IMR-90 (cell line): Measurements from ENCODE around the gene USP54. TPM values are rescaled to one million over a fixed set of nuclear protein-coding genes. Genes with fewer than 3 reads are reported as not detected.

Source experiments
- ATAC-seq: fragments of 200-7000 bp; cut with Tn5 transposase; 2 replicates; pipeline ENCODE4 v1.9.1; 2020; ENCODE audit warnings: low read depth, mild to moderate bottlenecking, moderate library complexity
- BruUV-seq: library from RNA; stranded (reverse); fragments of 400-500 nt; replicated peaks from 2 replicates; lab custom pipeline; 2021; lab: Mats Ljungman, UMichigan
- CTCF ChIA-PET: fragments of 300-600 bp; formaldehyde crosslinking; extraction: SDS; loops from one replicate; lab custom pipeline; 2021; ENCODE audit warnings: antibody characterized with exemption; lab: Yijun Ruan, JAX
- POLR2A ChIA-PET: fragments of 300-600 bp; sonication (Branson Sonifier 250); formaldehyde crosslinking; loops from one replicate; lab custom pipeline; 2022; ENCODE audit warnings: antibody characterized with exemption; ENCODE audit not compliant: unreplicated experiment; lab: Charles Lee
- DNase-seq: peaks from one replicate; pipeline ENCODE4 v3.0.0; 2013
- H2AFZ ChIP-seq: replicated peaks from 2 replicates; pipeline ENCODE3; 2013; ENCODE audit warnings: low read length, mild to moderate bottlenecking; ENCODE audit not compliant: poor library complexity
- H2AK5ac ChIP-seq: 2 replicates; pipeline ENCODE4 v1.6.1; 2013; ENCODE audit warnings: low read depth, low read length, inconsistent platforms
- H2AK9ac ChIP-seq: replicated peaks from 2 replicates; pipeline ENCODE3; 2013; ENCODE audit warnings: mild to moderate bottlenecking, low read depth, low read length, moderate library complexity; ENCODE audit not compliant: poor library complexity
- H2BK120ac ChIP-seq: 2 replicates; pipeline ENCODE4 v1.6.1; 2013; ENCODE audit warnings: low read depth, low read length, inconsistent platforms
- H2BK15ac ChIP-seq: 3 replicates; pipeline ENCODE4 v1.6.1; 2013; ENCODE audit warnings: low read depth, low read length, inconsistent platforms
- H2BK20ac ChIP-seq: 2 replicates; pipeline ENCODE4 v1.6.1; 2013; ENCODE audit warnings: low read depth, mild to moderate bottlenecking, inconsistent platforms, low read length, moderate library complexity
- H2BK5ac ChIP-seq: 2 replicates; pipeline ENCODE4 v1.6.1; 2013; ENCODE audit warnings: mild to moderate bottlenecking, low read depth, low read length, inconsistent platforms; ENCODE audit not compliant: poor library complexity, severe bottlenecking
- H3K14ac ChIP-seq: replicated peaks from 2 replicates; pipeline ENCODE4 v1.6.1; 2013; ENCODE audit warnings: low read depth, low read length, inconsistent platforms
- H3K18ac ChIP-seq: 2 replicates; pipeline ENCODE4 v1.6.1; 2013; ENCODE audit warnings: low read depth, low read length, control low read depth
- H3K23ac ChIP-seq: 2 replicates; pipeline ENCODE4 v1.6.1; 2013; ENCODE audit warnings: low read depth, low read length, inconsistent platforms
- H3K27ac ChIP-seq: 2 replicates; pipeline ENCODE4 v1.5.1; 2013; ENCODE audit warnings: mild to moderate bottlenecking, control low read depth, low read length; ENCODE audit not compliant: insufficient read depth
- H3K27me3 ChIP-seq: 2 replicates; pipeline ENCODE4 v1.6.1; 2013; ENCODE audit warnings: low read length; ENCODE audit not compliant: control insufficient read depth, insufficient read depth
- H3K36me3 ChIP-seq: 2 replicates; pipeline ENCODE4 v1.6.1; 2013; ENCODE audit warnings: low read length, mixed read lengths; ENCODE audit not compliant: control insufficient read depth, insufficient read depth
- H3K4ac ChIP-seq: 2 replicates; pipeline ENCODE4 v1.6.1; 2013; ENCODE audit warnings: low read depth, low read length, inconsistent platforms
- H3K4me1 ChIP-seq: 2 replicates; pipeline ENCODE4 v1.6.1; 2013; ENCODE audit warnings: low read length, mixed read lengths; ENCODE audit not compliant: control insufficient read depth, insufficient read depth
- H3K4me2 ChIP-seq: 2 replicates; pipeline ENCODE4 v1.6.1; 2013; ENCODE audit warnings: low read depth, mild to moderate bottlenecking, control low read depth, low read length, moderate library complexity
- H3K4me3 ChIP-seq: 2 replicates; pipeline ENCODE4 v1.5.1; 2013; ENCODE audit warnings: low read depth, mild to moderate bottlenecking, control low read depth, low read length, moderate library complexity; ENCODE audit not compliant: insufficient read depth
- H3K56ac ChIP-seq: 2 replicates; pipeline ENCODE4 v1.6.1; 2013; ENCODE audit warnings: low read length, inconsistent platforms; ENCODE audit not compliant: insufficient read depth; ENCODE audit errors: extremely low read depth
- H3K79me1 ChIP-seq, 2 experiments: 2 replicates each; pipeline ENCODE4 v1.6.1; 2013; ENCODE audit warnings: low read length in 2 of 2, inconsistent platforms in 1 of 2, low read depth in 1 of 2
- H3K9ac ChIP-seq: 2 replicates; pipeline ENCODE4 v1.6.1; 2013; ENCODE audit warnings: low read depth, low read length, control low read depth
- H3K9me1 ChIP-seq: 2 replicates; pipeline ENCODE4 v1.6.1; 2013; ENCODE audit warnings: low read length, inconsistent platforms; ENCODE audit not compliant: insufficient read depth
- H3K9me3 ChIP-seq: 2 replicates; pipeline ENCODE4 v1.6.1; 2013; ENCODE audit warnings: low read length; ENCODE audit not compliant: control insufficient read depth, insufficient read depth
- H4K20me1 ChIP-seq: 2 replicates; pipeline ENCODE4 v1.6.1; 2013; ENCODE audit warnings: low read length, inconsistent platforms; ENCODE audit not compliant: insufficient read depth
- H4K5ac ChIP-seq: 2 replicates; pipeline ENCODE4 v1.6.1; 2013; ENCODE audit warnings: mild to moderate bottlenecking, low read depth, low read length, control low read depth
- H4K8ac ChIP-seq, 2 experiments: 2 replicates each; pipeline ENCODE4 v1.6.1; 2013; ENCODE audit warnings: low read depth in 2 of 2, low read length in 2 of 2, control low read depth in 1 of 2, inconsistent platforms in 1 of 2
- H4K91ac ChIP-seq: 2 replicates; pipeline ENCODE4 v1.6.1; 2013; ENCODE audit warnings: low read depth, low read length, inconsistent platforms; ENCODE audit not compliant: insufficient read depth
- CEBPB ChIP-seq: IDR thresholded peaks from 2 replicates; pipeline ENCODE4 v1.6.1; 2012; ENCODE audit warnings: low read depth, low read length, improper control_type of control experiment
- CHD1 ChIP-seq: IDR thresholded peaks from 2 replicates; pipeline ENCODE4 v1.6.1; 2012; ENCODE audit warnings: low read depth, low read length, improper control_type of control experiment
- ELK1 ChIP-seq: fragments of 150-350 bp; IDR thresholded peaks from 2 replicates; pipeline ENCODE4 v1.6.1; 2016; ENCODE audit warnings: low read depth, mild to moderate bottlenecking, low read length, moderate library complexity, borderline replicate concordance
- FOS ChIP-seq: fragments of 150-350 bp; IDR thresholded peaks from 2 replicates; pipeline ENCODE4 v1.6.1; 2016; ENCODE audit warnings: low read depth, low read length
- MAZ ChIP-seq: IDR thresholded peaks from 2 replicates; pipeline ENCODE4 v1.6.1; 2012; ENCODE audit warnings: low read depth, mild to moderate bottlenecking, low read length, improper control_type of control experiment, moderate library complexity, borderline replicate concordance
- MXI1 ChIP-seq: IDR thresholded peaks from 2 replicates; pipeline ENCODE4 v1.6.1; 2012; ENCODE audit warnings: low read depth, mild to moderate bottlenecking, low read length, moderate library complexity, borderline replicate concordance
- NFE2L2 ChIP-seq: fragments of 150-350 bp; IDR thresholded peaks from 2 replicates; pipeline ENCODE4 v1.6.1; 2016; ENCODE audit warnings: low read depth, mild to moderate bottlenecking, low read length
- POLR2A ChIP-seq: IDR thresholded peaks from 2 replicates; pipeline ENCODE4 v1.6.1; 2012; ENCODE audit warnings: mild to moderate bottlenecking, low read depth, low read length
- RAD21 ChIP-seq: IDR thresholded peaks from 2 replicates; pipeline ENCODE4 v1.6.1; 2012; ENCODE audit warnings: low read length, improper control_type of control experiment
- RCOR1 ChIP-seq: IDR thresholded peaks from 2 replicates; pipeline ENCODE4 v1.6.1; 2012; ENCODE audit warnings: mild to moderate bottlenecking, low read length, improper control_type of control experiment; ENCODE audit not compliant: insufficient replicate concordance
- RFX5 ChIP-seq: IDR thresholded peaks from 2 replicates; pipeline ENCODE4 v1.8.0; 2012; ENCODE audit warnings: low read depth, mild to moderate bottlenecking, low read length, moderate library complexity
- SMC3 ChIP-seq: fragments of 150-350 bp; IDR thresholded peaks from 2 replicates; pipeline ENCODE4 v1.6.1; 2016; ENCODE audit warnings: low read depth, mild to moderate bottlenecking, antibody characterized with exemption, low read length, moderate library complexity
- USF2 ChIP-seq: fragments of 150-350 bp; IDR thresholded peaks from 2 replicates; pipeline ENCODE4 v1.6.1; 2017; ENCODE audit warnings: mild to moderate bottlenecking, antibody characterized with exemption, low read length, low read depth
- WGBS, 2 experiments: methylation state at CpG; one replicate each; pipeline versions ENCODE4 v1.1.5 to v1.1.7; 2013; ENCODE audit warnings: missing lambda C conversion rate in 2 of 2; ENCODE audit not compliant: insufficient read length in 1 of 2; ENCODE audit errors: extremely low coverage in 2 of 2; 5-methylcytosine and 5-hydroxymethylcytosine counted together
- dilution Hi-C: fragments of 300-500 bp; cut with HindIII; formaldehyde crosslinking; loops from one replicate; pipeline ENCODE4 v1.14.3; 2018; ENCODE audit warnings: low sequenced_read_pairs; ENCODE audit not compliant: unreplicated experiment
- in situ Hi-C: fragments of 300-500 bp; cut with MboI; formaldehyde crosslinking; loops from 3 replicates; pipeline ENCODE4 v1.14.3; 2019; ENCODE audit warnings: low sequenced_read_pairs, inconsistent platforms, mixed read lengths
- intact Hi-C: fragments of 100-400 bp; cut with micrococcal nuclease; formaldehyde crosslinking; loops from 2 replicates; pipeline ENCODE4 v1.10.0; 2022
- polyA plus RNA-seq, 3 experiments: library from polyadenylated mRNA; depleted of rRNA; stranded (reverse); fragments of >200 nt; gene quantifications; 2 replicates each; pipeline ENCODE4 v1.2.3, GENCODE V29; 2012; ENCODE audit warnings: low replicate concordance in 1 of 3
- total RNA-seq: library from RNA; depleted of rRNA; stranded (reverse); fragments of >200 nt; gene quantifications from 2 replicates; pipeline ENCODE4 v1.2.3, GENCODE V29; 2012

The USP54 gene
- total and polyA plus RNA-seq, 2 of the 4 experiments (the other 2 are of a cell fraction), result 4.0 to 7.9 TPM

GRCh38 chr10:73639286-73639685 is 48.1 kb upstream of the USP54 start (continued):
- no peak for TF ChIP-seq ELK1

- H4K5ac ChIP-seq, result no peak overlapping the region
- peaks cover 6% of the 10 kb centered on the region; the same call in 1 of the 2 replicates for H3K27me3 ChIP-seq
- H3K79me1 ChIP-seq, result no peaks in the 10 kb centered on the region
- H3K4ac ChIP-seq, result no peak overlapping the region
- no peak overlapping the region for H3K9ac ChIP-seq
- H2BK15ac ChIP-seq, result no peak overlapping the region
- no peak overlapping the region for H4K8ac ChIP-seq
- H3K36me3 ChIP-seq, result no peaks in the 10 kb centered on the region
- no peaks in the 10 kb centered on the region for H4K20me1 ChIP-seq
- TF ChIP-seq FOS (no peak), ELK1 (no peak), CHD1 (no peak), RAD21 (no peak), MXI1 (no peak), RCOR1 (no peak), RFX5 (no peak), USF2 (no peak), MAZ (no peak), SMC3 (no peak), NFE2L2 (no peak), CEBPB (no peak), POLR2A (no peak)
- H2BK120ac ChIP-seq, result no peak overlapping the region
- H3K4me1 ChIP-seq, result no peaks in the 10 kb centered on the region; the same call in 1 of the 2 replicates
- no peak overlapping the region for H2AK5ac ChIP-seq
- in situ Hi-C loops (loop anchor here (25.0 kb wide), 1 partner anchor 373 kb away; the partner anchor contains the start of gene MRPS16), intact Hi-C loops (no loop called here), dilution Hi-C loops (no loop called here)
- no CpG with 5 or more reads among the region's 1 CpG for WGBS, 2 experiments
- H4K91ac ChIP-seq, result no peak overlapping the region
- no peak overlapping the region for H3K23ac ChIP-seq
- H3K14ac ChIP-seq, result no peak overlapping the region
- no peaks in the 10 kb centered on the region for H3K9me3 ChIP-seq
- ATAC-seq (no peak), DNase-seq (no peak)
- H3K9me1 ChIP-seq, result no peaks in the 10 kb centered on the region
- no peak overlapping the region for H3K18ac ChIP-seq
- H2AFZ ChIP-seq, result no peak overlapping the region
- POLR2A ChIA-PET, result no interaction called here
- H3K4me3 ChIP-seq, result no peak overlapping the region
- no peak overlapping the region for H3K56ac ChIP-seq
- BruUV-seq, result no TSS peak
- no peak overlapping the region for H3K4me2 ChIP-seq
- no peak overlapping the region for H2BK20ac ChIP-seq
- no peak overlapping the region for H3K27ac ChIP-seq
- CTCF ChIA-PET, result interaction anchor here (0.5 to 0.7 kb wide), 3 partner anchors 25 to 95 kb away, joined by 3 to 4 read pairs (median 3); no protein-coding TSS in a partner anchor
- H2AK9ac ChIP-seq, result no peak overlapping the region
- H2BK5ac ChIP-seq, result no peak overlapping the region
Measured at GRCh38 chr10:73635781-73636180, 44.6 kb upstream of the USP54 start.
